NCI-H82 treated with DMSO at 0.1 percent for 48 hours (cell line): ENCODE measurements around the gene RPL36.
"Not testable (repeated sequence)": the region's sequence is repeated elsewhere in the genome, so short reads cannot be mapped to it uniquely, and the experiment has no call there.

Experiments
- DNase-seq: peaks from one replicate; lab custom pipeline; 2025; ENCODE audit not compliant: unreplicated experiment; lab: John Stamatoyannopoulos, UW

RPL36 gene

GRCh38 chr19:5703819-5704818 is 14.0 kb downstream of the RPL36 start:
- DNase-seq, result no peak

GRCh38 chr19:5705552-5705951 is 15.5 kb downstream of the RPL36 start:
- no peak for DNase-seq

GRCh38 chr19:5706876-5707573 is 16.9 kb downstream of the RPL36 start:
- no peak for DNase-seq

GRCh38 chr19:5707576-5708575 is 17.8 kb downstream of the RPL36 start:
- DNase-seq, result no peak

- DNase-seq, result no peak
Observed at GRCh38 chr19:5711025-5711424, 20.9 kb downstream of the RPL36 start.

GRCh38 chr19:5711713-5712161 is 21.6 kb downstream of the RPL36 start:
- DNase-seq, result no peak

GRCh38 chr19:5713228-5713627 is 23.1 kb downstream of the RPL36 start:
- DNase-seq, result no peak

GRCh38 chr19:5714816-5715215 is 24.7 kb downstream of the RPL36 start:
- no peak for DNase-seq

GRCh38 chr19:5717215-5717935 is 27.3 kb downstream of the RPL36 start:
- no peak for DNase-seq

- no peak for DNase-seq
Observed at GRCh38 chr19:5718037-5718578, 28.0 kb downstream of the RPL36 start.

- DNase-seq, result no peak
Observed at GRCh38 chr19:5718579-5719273, 28.6 kb downstream of the RPL36 start.

GRCh38 chr19:5719274-5719960 is 29.3 kb downstream of the RPL36 start:
- no peak for DNase-seq

- peak; percentile 89 for DNase-seq
Observed at GRCh38 chr19:5719961-5720790, 30.1 kb downstream of the RPL36 start, which contains the start of the genes CATSPERD and LONP1. CATSPERD (plus strand) TSS chr19:5720637; CDS start chr19:5720738, 101 bp downstream. LONP1 (minus strand) TSS chr19:5720146; CDS start chr19:5720132, 14 bp downstream.

- no peak for DNase-seq
Observed at GRCh38 chr19:5727453-5728050, 37.5 kb downstream of the RPL36 start.

- DNase-seq, result not testable (repeated sequence)
Observed at GRCh38 chr19:5733172-5733571, 43.1 kb downstream of the RPL36 start.

GRCh38 chr19:5738423-5738822 is 48.3 kb downstream of the RPL36 start:
- DNase-seq, result no peak
